Fibroblast of villous mesenchyme (primary cell): Measurements from ENCODE around the gene KREMEN2. TPM values are rescaled to one million over a fixed set of nuclear protein-coding genes. Genes with fewer than 3 reads are reported as not detected.
A peak's percentile ranks its signal among the peaks of the same experiment; 100 is the strongest.

Source experiments
- DNase-seq: peaks from one replicate; pipeline ENCODE4 v3.0.0-alpha.2; 2010; ENCODE audit warnings: low read depth
- H3K4me3 ChIP-seq: 2 replicates; pipeline ENCODE4 v1.5.1; 2011; ENCODE audit warnings: low read depth, mild to moderate bottlenecking, low read length
- total RNA-seq: library from RNA; depleted of rRNA; stranded (reverse); fragments of >200 nt; gene quantifications from 2 replicates; pipeline ENCODE4 v1.2.3, GENCODE V29; 2012
- TF ChIP-seq, protein P1 (sequence below): IDR thresholded peaks from 2 replicates; pipeline ENCODE4 v1.5.1; 2012; ENCODE audit warnings: low read depth, mild to moderate bottlenecking, low read length; ENCODE audit not compliant: insufficient read depth

The KREMEN2 gene
- total RNA-seq, 1 donor = under 0.01 TPM

DNA sequence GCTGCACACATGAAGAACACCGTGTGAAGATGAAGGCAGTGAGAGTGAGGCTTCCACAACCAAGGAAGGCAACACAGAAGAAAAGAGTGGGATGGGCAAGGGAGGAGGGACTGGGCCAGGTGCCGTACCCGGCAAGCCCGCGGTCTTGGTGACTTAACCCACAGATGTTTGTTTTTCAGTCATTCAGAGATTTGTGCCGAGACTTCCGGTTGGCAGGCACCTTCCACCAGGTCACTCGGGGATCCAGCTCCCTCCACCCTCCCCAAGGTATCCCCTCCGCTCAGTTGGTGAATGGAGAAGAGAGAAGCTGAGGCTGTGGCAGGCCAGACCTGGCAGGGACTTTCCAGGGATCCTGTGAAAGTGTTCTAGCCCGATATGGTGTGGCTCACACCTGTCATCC, 4.9 kb upstream of the KREMEN2 start:
- H3K4me3 ChIP-seq = no peak overlapping the region
- DNase-seq = no peak
- TF ChIP-seq, protein P1, sequence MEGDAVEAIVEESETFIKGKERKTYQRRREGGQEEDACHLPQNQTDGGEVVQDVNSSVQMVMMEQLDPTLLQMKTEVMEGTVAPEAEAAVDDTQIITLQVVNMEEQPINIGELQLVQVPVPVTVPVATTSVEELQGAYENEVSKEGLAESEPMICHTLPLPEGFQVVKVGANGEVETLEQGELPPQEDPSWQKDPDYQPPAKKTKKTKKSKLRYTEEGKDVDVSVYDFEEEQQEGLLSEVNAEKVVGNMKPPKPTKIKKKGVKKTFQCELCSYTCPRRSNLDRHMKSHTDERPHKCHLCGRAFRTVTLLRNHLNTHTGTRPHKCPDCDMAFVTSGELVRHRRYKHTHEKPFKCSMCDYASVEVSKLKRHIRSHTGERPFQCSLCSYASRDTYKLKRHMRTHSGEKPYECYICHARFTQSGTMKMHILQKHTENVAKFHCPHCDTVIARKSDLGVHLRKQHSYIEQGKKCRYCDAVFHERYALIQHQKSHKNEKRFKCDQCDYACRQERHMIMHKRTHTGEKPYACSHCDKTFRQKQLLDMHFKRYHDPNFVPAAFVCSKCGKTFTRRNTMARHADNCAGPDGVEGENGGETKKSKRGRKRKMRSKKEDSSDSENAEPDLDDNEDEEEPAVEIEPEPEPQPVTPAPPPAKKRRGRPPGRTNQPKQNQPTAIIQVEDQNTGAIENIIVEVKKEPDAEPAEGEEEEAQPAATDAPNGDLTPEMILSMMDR = no peak

DNA sequence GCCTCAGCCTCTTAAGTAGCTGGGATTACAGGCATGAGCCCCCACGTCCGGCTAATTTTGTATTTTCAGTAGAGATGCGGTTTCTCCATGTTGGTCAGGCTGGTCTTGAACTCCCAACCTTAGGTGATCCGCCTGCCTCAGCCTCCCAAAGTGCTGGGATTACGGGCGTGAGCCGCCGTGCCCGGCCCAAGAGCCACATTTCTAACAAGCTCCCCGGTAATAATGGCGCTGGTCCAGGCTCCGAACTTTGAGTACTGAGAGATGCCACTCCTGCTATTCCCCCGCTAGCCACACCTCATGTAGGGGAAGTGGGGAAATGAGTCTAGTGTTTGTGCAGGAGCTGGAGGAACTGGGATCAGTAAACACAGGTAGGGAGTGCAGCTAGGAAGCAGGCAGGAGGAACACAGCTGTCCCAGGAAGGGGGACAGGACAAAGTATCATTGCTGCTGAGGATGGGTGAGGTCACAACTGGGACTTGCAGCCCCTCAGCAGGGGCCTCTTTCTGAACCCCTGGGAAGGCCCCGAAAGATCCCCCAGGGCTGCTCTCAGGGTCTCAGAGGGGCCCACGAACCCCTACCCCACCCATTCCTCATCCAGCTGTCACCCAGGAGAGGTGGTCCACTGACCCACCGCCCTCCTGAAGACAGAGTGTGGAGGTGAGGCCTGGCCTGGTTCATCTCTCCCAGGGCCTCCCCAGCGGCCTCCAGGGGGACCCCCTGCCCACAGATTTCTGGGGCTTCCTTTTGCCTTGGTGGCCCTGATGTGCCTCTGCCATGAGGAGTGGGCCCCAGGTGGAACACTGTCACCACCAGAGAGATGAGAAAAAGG, 3.7 kb upstream of the KREMEN2 start:
- no peak for DNase-seq
- TF ChIP-seq, protein P1 = no peak
- no peak overlapping the region for H3K4me3 ChIP-seq

DNA sequence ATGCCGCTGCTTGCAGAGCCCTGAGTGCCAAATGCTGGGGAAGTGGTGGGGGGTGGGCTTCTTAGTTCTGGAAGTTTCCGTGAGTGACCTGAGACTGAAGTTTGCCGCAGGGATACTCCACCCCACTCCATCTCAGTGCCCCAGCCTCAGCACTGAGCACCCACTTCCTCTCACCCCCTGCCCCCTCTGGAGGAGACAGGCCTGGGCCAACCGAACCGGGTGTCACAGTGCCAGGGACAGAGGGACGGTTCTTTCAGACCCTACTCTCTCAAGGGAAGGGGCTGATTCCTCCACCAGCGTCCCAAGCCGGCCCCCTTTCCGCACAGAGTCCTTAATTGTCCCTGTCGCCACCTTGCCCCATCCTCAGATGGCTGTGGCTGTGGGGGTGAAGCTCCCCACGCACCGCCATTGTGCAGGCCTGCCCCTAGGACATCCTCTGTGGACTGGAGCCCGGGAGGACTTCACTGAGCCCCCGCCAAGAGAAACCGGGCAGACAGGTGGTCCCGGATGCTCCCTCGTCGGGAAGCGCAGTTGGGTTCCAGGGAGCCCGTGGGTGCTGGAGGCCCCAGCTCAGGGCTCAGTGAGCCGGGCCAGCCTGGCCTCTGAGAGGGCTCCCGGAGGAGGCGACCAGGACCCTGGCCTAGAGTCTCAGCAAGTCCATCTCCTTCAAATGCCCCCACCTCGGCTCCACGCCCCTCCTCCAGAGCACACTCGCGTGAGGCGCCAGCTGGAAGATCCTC, 1.6 kb upstream of the KREMEN2 start:
- DNase-seq = no peak
- TF ChIP-seq, protein P1 = no peak
- H3K4me3 ChIP-seq = no peak overlapping the region

DNA sequence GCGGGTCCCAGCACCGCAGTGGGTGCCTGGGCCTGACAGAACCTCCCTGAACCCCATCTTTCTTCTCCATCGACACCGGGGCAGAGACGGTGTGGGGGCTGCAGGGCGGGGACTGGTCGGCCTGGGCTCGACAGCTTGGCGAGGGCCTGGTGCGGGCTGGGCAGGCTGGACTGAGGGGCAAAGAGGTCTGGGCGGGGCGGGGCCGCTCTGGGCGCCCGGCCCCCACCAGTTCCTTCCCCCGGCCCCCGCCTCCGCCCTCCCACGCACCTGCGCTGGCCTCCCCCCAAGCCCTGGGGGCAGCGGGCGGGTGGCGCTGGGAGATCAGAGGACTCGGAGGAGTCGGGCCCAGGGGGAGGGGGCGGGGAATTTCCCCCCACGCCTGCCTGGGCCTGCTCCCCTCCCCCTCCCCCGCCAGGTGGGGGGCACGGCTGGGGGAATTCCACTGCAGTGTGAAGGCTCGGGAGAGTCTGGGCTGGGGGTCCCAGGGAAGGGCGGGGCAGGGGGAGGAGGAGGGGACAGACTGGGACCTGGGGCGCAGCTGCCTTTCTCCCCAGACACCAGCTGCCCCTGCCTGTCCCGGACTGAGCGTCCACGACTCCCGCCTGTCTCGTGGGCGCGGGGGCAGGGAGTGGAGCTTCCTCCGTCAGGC, 877 bp upstream of the KREMEN2 start:
- H3K4me3 ChIP-seq = peak overlapping the region; percentile 46
- TF ChIP-seq, protein P1 = no peak
- no peak for DNase-seq

DNA sequence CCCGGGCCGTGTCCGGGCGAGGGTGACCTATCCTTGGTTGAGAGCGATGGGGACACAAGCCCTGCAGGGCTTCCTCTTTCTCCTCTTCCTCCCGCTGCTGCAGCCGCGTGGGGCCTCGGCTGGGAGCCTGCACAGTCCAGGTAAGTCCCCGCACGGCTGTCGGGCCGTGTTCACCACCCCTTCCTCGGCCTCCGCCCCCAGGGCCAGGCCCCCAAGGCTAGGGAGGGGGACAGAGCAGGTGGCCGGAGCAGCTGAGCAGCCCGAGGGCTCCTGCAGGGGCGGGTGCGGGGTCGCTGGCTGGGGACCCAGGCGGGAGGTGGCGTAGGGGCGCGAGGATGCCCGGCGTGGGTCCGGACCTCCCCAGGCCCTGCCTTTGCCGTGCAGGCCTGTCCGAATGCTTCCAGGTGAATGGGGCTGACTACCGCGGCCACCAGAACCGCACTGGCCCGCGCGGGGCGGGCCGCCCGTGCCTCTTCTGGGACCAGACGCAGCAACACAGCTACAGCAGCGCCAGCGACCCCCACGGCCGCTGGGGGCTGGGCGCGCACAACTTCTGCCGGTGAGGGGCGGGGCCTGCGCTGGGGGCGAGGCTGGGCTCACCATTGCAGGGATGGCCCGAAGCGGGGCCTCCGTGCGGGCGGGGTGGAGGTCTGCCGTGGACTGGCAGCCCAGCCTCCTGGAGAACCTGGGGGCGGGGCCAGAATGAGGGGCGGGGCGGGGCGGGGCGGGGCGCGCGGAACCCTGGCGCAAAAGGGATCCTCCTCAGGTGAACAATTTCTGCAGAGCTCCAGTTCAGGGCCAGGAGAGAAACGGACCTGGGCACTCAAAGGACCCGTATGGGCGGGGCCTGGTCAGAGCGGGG, 631 bp downstream of the KREMEN2 start:
- H3K4me3 ChIP-seq = peak overlapping the region; percentile 46
- no peak for DNase-seq
- TF ChIP-seq, protein P1 = no peak
